Neuronal stem cell (in vitro differentiated cells): ENCODE measurements around the gene RAN.

Experiments
- DNase-seq: peaks from one replicate; pipeline ENCODE4 v3.0.0-alpha.2; 2013; ENCODE audit warnings: low spot score
- H2AFZ ChIP-seq: one replicate; pipeline ENCODE4 v1.6.1; 2013; ENCODE audit warnings: mild to moderate bottlenecking, low read length, inconsistent platforms
- H2AK5ac ChIP-seq: 2 replicates; pipeline ENCODE4 v1.6.1; 2013; ENCODE audit warnings: low read depth, mild to moderate bottlenecking, inconsistent platforms, low read length, moderate library complexity, mixed read lengths
- H2BK120ac ChIP-seq: 2 replicates; pipeline ENCODE4 v1.6.1; 2013; ENCODE audit warnings: low read depth, mild to moderate bottlenecking, inconsistent platforms, low read length, moderate library complexity, mixed read lengths
- H2BK12ac ChIP-seq: one replicate; pipeline ENCODE4 v1.6.1; 2013; ENCODE audit warnings: low read length, inconsistent platforms
- H2BK15ac ChIP-seq: 2 replicates; pipeline ENCODE4 v1.6.1; 2013; ENCODE audit warnings: mild to moderate bottlenecking, low read length, inconsistent platforms, mixed read lengths
- H2BK5ac ChIP-seq: one replicate; pipeline ENCODE4 v1.6.1; 2013; ENCODE audit warnings: inconsistent platforms, mild to moderate bottlenecking, low read length, moderate library complexity
- H3K14ac ChIP-seq: one replicate; pipeline ENCODE4 v1.6.1; 2013; ENCODE audit warnings: low read length, inconsistent platforms
- H3K18ac ChIP-seq: 2 replicates; pipeline ENCODE4 v1.6.1; 2013; ENCODE audit warnings: low read length, inconsistent platforms
- H3K23ac ChIP-seq: 2 replicates; pipeline ENCODE4 v1.6.1; 2013; ENCODE audit warnings: low read depth, mild to moderate bottlenecking, mixed read lengths, low read length, inconsistent platforms; ENCODE audit not compliant: poor library complexity
- H3K27ac ChIP-seq: replicated peaks from 3 replicates; pipeline ENCODE4 v1.5.1; 2013; ENCODE audit warnings: low read length, inconsistent platforms
- H3K27me3 ChIP-seq, 3 experiments: 2 replicates each; pipeline ENCODE4 v1.6.1; 2013; ENCODE audit warnings: low read length in 3 of 3, mild to moderate bottlenecking in 2 of 3, inconsistent platforms in 1 of 3, low read depth in 1 of 3, mixed read lengths in 1 of 3, moderate library complexity in 1 of 3; ENCODE audit not compliant: control insufficient read depth in 3 of 3, insufficient read depth in 3 of 3
- H3K36me3 ChIP-seq, 2 donors: replicated peaks in 1 of 2; 2 replicates each; pipeline ENCODE4 v1.6.1; 2013; ENCODE audit warnings: low read length in 2 of 2; ENCODE audit not compliant: control insufficient read depth in 2 of 2, insufficient read depth in 2 of 2
- H3K4ac ChIP-seq: 2 replicates; pipeline ENCODE4 v1.6.1; 2013; ENCODE audit warnings: inconsistent platforms, mild to moderate bottlenecking, low read length, moderate library complexity
- H3K4me1 ChIP-seq, 2 donors: 1 replicate in 1 of 2; 2 replicates in 1 of 2; pipeline ENCODE4 v1.6.1; 2013; ENCODE audit warnings: low read length in 2 of 2, low read depth in 1 of 2; ENCODE audit not compliant: control insufficient read depth in 2 of 2, insufficient read depth in 1 of 2
- H3K4me2 ChIP-seq: one replicate; pipeline ENCODE4 v1.6.1; 2013; ENCODE audit warnings: mild to moderate bottlenecking, low read length, inconsistent platforms; ENCODE audit not compliant: insufficient read depth, poor library complexity, severe bottlenecking
- H3K4me3 ChIP-seq, 2 donors: 2 replicates each; pipeline ENCODE4 v1.5.1; 2013; ENCODE audit warnings: low read length in 2 of 2, mild to moderate bottlenecking in 2 of 2, inconsistent platforms in 1 of 2, moderate library complexity in 1 of 2
- H3K79me1 ChIP-seq: one replicate; pipeline ENCODE4 v1.6.1; 2013; ENCODE audit warnings: low read depth, mild to moderate bottlenecking, inconsistent platforms, low read length, moderate library complexity
- H3K9ac ChIP-seq: one replicate; pipeline ENCODE4 v1.6.1; 2013; ENCODE audit warnings: mild to moderate bottlenecking, low read depth, low read length, inconsistent platforms; ENCODE audit not compliant: poor library complexity
- H3K9me3 ChIP-seq, 2 donors: replicated peaks in 1 of 2; 2 replicates each; pipeline versions ENCODE3 to v1.6.1; 2013; ENCODE audit warnings: low read length in 2 of 2, mild to moderate bottlenecking in 2 of 2, inconsistent platforms in 1 of 2, low read depth in 1 of 2, mixed read lengths in 1 of 2, moderate library complexity in 1 of 2; ENCODE audit not compliant: control insufficient read depth in 2 of 2, insufficient read depth in 1 of 2
- H4K8ac ChIP-seq: one replicate; pipeline ENCODE4 v1.6.1; 2013; ENCODE audit warnings: low read depth, mild to moderate bottlenecking, inconsistent platforms, low read length, moderate library complexity
- H4K91ac ChIP-seq: one replicate; pipeline ENCODE4 v1.6.1; 2013; ENCODE audit warnings: low read length, low read depth, mild to moderate bottlenecking, inconsistent platforms; ENCODE audit not compliant: poor library complexity
- WGBS, 2 donors: extraction: QIAGEN DNeasy Blood & Tissue Kit; methylation state at CpG; one replicate each; pipeline ENCODE4 v1.1.7; 2013; ENCODE audit warnings: missing lambda C conversion rate in 2 of 2, mixed read lengths in 1 of 2; ENCODE audit not compliant: insufficient read length in 2 of 2, insufficient replicate concordance in 1 of 2; ENCODE audit errors: extremely low coverage in 2 of 2; 5-methylcytosine and 5-hydroxymethylcytosine counted together

RAN gene

DNA sequence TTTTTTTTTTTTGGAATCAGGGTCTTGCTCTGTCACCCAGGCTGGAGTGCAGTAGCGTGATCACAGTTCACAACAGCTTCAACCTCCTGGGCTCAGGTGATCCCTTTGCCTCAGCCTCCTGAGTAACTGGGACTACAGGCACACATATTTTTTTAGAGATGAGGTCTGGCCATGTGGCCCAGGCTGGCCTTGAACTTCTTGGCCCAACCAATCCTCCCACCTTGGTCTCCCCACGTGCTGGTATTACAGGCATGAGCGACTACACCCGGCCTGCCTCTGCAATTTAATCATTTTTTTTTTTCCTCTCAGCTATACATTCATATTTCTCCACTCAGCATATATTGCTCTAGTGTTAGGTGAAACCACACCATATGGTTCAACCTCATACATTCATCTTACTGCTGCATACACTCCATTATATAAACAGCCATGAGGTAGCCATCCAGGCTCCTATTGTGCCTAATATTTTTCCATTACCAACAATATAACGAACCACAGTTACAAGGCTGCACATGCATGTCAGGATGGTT is 39.9 kb upstream of the RAN start:
- no peak for DNase-seq
- WGBS, 2 donors = no CpG with 5 or more reads among the region's 5 CpGs
- H3K9me3 ChIP-seq = peaks cover 0 to 1% of the 10 kb centered on the region in 2 donors

DNA sequence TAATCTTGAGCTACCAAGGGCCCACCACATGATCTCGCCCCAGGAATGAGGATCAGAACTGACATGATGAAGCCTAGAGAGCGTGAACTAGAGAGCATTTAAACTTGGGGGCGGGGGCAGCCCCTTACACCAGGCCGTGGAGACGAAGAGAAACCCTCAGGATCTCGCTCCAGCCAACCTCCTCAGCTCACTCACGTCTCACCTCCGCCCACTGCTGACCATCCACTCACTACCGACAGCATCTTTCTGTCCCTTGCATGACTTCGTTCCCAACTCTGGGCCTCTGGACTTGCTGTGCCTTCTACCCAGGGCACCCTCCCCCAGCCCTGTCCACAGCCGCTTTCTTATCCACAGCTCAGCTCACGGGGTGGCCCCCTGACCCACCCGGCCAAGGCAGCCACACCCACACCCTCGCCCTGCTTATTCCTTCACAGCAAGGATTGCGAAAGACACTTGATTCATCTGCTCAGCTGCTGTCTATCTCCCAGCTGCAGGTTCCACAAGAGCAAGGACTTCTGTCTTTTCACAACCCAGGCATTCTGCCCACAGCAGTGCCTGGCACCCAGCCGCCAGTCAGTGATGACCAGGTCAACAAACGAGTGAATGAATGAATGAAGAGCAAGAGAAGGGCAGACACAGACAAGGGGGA is 39.2 kb upstream of the RAN start:
- Histone ChIP-seq H3K18ac (no peak overlapping the region), H2BK12ac (no peak overlapping the region), H3K27me3 (no peaks in the 10 kb centered on the region), H2BK5ac (no peak overlapping the region), H3K27ac (no peak overlapping the region), H2AK5ac (peak overlapping the region; percentile 88), H3K4me1 (peaks cover 2 to 11% of the 10 kb centered on the region in 2 donors), H3K4ac (no peak overlapping the region), H2BK15ac (peak overlapping the region; percentile 37), H4K8ac (no peak overlapping the region), H3K79me1 (peaks cover 17% of the 10 kb centered on the region), H4K91ac (no peak overlapping the region), H2AFZ (no peak overlapping the region), H3K9me3 (peaks cover 0 to 1% of the 10 kb centered on the region in 2 donors), H3K9ac (peak overlapping the region; percentile 21), H3K23ac (peak overlapping the region; percentile 60), H2BK120ac (no peak overlapping the region), H3K4me2 (no peak overlapping the region), H3K36me3 (peaks cover 1 to 3% of the 10 kb centered on the region in 2 donors), H3K4me3 (peak overlapping the region in 1 of 2 donors; percentile 21), H3K14ac (peak overlapping the region; percentile 82)
- no CpG with 5 or more reads among the region's 17 CpGs for WGBS, 2 donors
- DNase-seq = no peak

More for the DNA sequence above, 39.9 kb upstream of the RAN start:
- H3K36me3 ChIP-seq = peaks cover 1 to 3% of the 10 kb centered on the region in 2 donors
- H3K4me1 ChIP-seq = peaks cover 2 to 11% of the 10 kb centered on the region in 2 donors
- no peak overlapping the region for H4K8ac ChIP-seq
- no peak overlapping the region for H2AFZ ChIP-seq
- no peak overlapping the region for H2BK5ac ChIP-seq
- H3K18ac ChIP-seq = no peak overlapping the region
- H2BK15ac ChIP-seq = no peak overlapping the region
- no peak overlapping the region for H4K91ac ChIP-seq
- no peak overlapping the region for H2BK120ac ChIP-seq
- H3K27me3 ChIP-seq = no peaks in the 10 kb centered on the region
- H3K27ac ChIP-seq = no peak overlapping the region
- H3K14ac ChIP-seq = no peak overlapping the region
- H3K9ac ChIP-seq = no peak overlapping the region
- H2BK12ac ChIP-seq = no peak overlapping the region
- no peak overlapping the region for H3K4ac ChIP-seq
- no peak overlapping the region for H2AK5ac ChIP-seq
- peaks cover 17% of the 10 kb centered on the region for H3K79me1 ChIP-seq
- H3K4me3 ChIP-seq = no peak overlapping the region
- no peak overlapping the region for H3K23ac ChIP-seq
- no peak overlapping the region for H3K4me2 ChIP-seq

DNA sequence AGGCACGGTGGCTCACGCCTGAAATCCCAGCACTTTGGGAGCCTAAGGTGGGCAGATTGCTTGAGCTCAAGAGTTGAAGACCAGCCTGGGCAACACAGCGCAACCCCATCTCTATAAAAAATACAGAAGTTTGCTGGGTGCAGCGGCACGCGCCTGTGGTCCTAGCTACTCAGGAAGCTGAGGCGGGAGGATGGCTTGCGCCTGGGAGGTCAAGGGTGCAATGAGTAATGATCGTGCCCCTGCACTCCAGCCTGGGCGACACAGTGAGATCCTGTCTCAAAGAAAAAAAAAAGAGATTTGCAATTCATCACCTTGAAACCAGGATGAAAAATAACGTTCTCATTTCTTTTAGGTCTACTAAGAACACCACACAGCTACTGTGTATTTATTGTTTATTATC is 36.9 kb upstream of the RAN start:
- Histone ChIP-seq H3K14ac (no peak overlapping the region), H4K91ac (no peak overlapping the region), H4K8ac (no peak overlapping the region), H3K27me3 (no peaks in the 10 kb centered on the region), H3K36me3 (peaks cover 1 to 3% of the 10 kb centered on the region in 2 donors), H3K4ac (no peak overlapping the region), H2BK120ac (no peak overlapping the region), H2BK12ac (no peak overlapping the region), H3K18ac (no peak overlapping the region), H3K4me3 (no peak overlapping the region), H3K4me2 (no peak overlapping the region), H2BK15ac (no peak overlapping the region), H3K23ac (no peak overlapping the region), H2BK5ac (no peak overlapping the region), H3K9me3 (peaks cover 0 to 1% of the 10 kb centered on the region in 2 donors), H2AK5ac (no peak overlapping the region), H2AFZ (no peak overlapping the region), H3K27ac (no peak overlapping the region), H3K9ac (no peak overlapping the region), H3K4me1 (peaks cover 12 to 13% of the 10 kb centered on the region in 2 donors), H3K79me1 (peaks cover 21% of the 10 kb centered on the region)
- no CpG with 5 or more reads among the region's 11 CpGs for WGBS, 2 donors
- DNase-seq = no peak

DNA sequence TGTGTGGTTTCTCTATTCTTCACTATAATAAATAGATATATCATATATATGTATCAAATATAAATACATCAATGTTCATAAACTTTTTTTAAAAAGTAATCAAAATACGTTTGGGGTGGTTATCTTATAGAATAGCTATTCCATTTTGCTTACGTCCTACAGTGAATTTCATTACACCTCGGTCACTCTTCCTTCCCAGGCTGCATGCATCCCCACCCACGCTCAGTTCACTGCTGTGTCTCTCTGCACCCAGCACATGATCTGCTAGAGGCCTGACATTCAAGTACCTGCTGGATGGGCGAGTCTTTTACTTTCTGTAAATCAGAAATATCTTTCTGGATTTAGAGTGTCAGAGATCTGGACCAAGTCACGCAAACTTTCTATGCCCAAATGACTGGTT is 36.4 kb upstream of the RAN start:
- no peak overlapping the region for H4K8ac ChIP-seq
- no peaks in the 10 kb centered on the region for H3K27me3 ChIP-seq
- no peak for DNase-seq
- H3K9me3 ChIP-seq = peaks cover 0 to 1% of the 10 kb centered on the region in 2 donors
- H2AK5ac ChIP-seq = no peak overlapping the region
- no CpG with 5 or more reads among the region's 6 CpGs for WGBS, 2 donors
- no peak overlapping the region for H3K9ac ChIP-seq
- no peak overlapping the region for H2AFZ ChIP-seq
- H2BK120ac ChIP-seq = no peak overlapping the region
- peaks cover 17% of the 10 kb centered on the region for H3K79me1 ChIP-seq
- no peak overlapping the region for H2BK12ac ChIP-seq
- H3K4me2 ChIP-seq = no peak overlapping the region
- H3K23ac ChIP-seq = no peak overlapping the region
- no peak overlapping the region for H4K91ac ChIP-seq
- H3K18ac ChIP-seq = no peak overlapping the region
- no peak overlapping the region for H2BK15ac ChIP-seq
- no peak overlapping the region for H3K27ac ChIP-seq
- no peak overlapping the region for H3K14ac ChIP-seq
- no peak overlapping the region for H2BK5ac ChIP-seq
- H3K4me3 ChIP-seq = no peak overlapping the region
- peaks cover 10 to 12% of the 10 kb centered on the region in 2 donors for H3K4me1 ChIP-seq
- peaks cover 1 to 3% of the 10 kb centered on the region in 2 donors for H3K36me3 ChIP-seq
- H3K4ac ChIP-seq = no peak overlapping the region
